IMR-90 (cell line): ENCODE data around the gene LONRF3. TPM values are rescaled to one million over a fixed set of nuclear protein-coding genes. Genes with fewer than 3 reads are reported as not detected.

Source experiments
- ATAC-seq: fragments of 200-7000 bp; cut with Tn5 transposase; 2 replicates; pipeline ENCODE4 v1.9.1; 2020; ENCODE audit warnings: low read depth, mild to moderate bottlenecking, moderate library complexity
- BruUV-seq: library from RNA; stranded (reverse); fragments of 400-500 nt; replicated peaks from 2 replicates; lab custom pipeline; 2021; lab: Mats Ljungman, UMichigan
- CTCF ChIA-PET: fragments of 300-600 bp; formaldehyde crosslinking; extraction: SDS; loops from one replicate; lab custom pipeline; 2021; ENCODE audit warnings: antibody characterized with exemption; lab: Yijun Ruan, JAX
- POLR2A ChIA-PET: fragments of 300-600 bp; sonication (Branson Sonifier 250); formaldehyde crosslinking; loops from one replicate; lab custom pipeline; 2022; ENCODE audit warnings: antibody characterized with exemption; ENCODE audit not compliant: unreplicated experiment; lab: Charles Lee
- DNase-seq: peaks from one replicate; pipeline ENCODE4 v3.0.0; 2013
- H2AFZ ChIP-seq: replicated peaks from 2 replicates; pipeline ENCODE3; 2013; ENCODE audit warnings: low read length, mild to moderate bottlenecking; ENCODE audit not compliant: poor library complexity
- H2AK5ac ChIP-seq: 2 replicates; pipeline ENCODE4 v1.6.1; 2013; ENCODE audit warnings: low read depth, low read length, inconsistent platforms
- H2AK9ac ChIP-seq: replicated peaks from 2 replicates; pipeline ENCODE3; 2013; ENCODE audit warnings: mild to moderate bottlenecking, low read depth, low read length, moderate library complexity; ENCODE audit not compliant: poor library complexity
- H2BK120ac ChIP-seq: 2 replicates; pipeline ENCODE4 v1.6.1; 2013; ENCODE audit warnings: low read depth, low read length, inconsistent platforms
- H2BK15ac ChIP-seq: 3 replicates; pipeline ENCODE4 v1.6.1; 2013; ENCODE audit warnings: low read depth, low read length, inconsistent platforms
- H2BK20ac ChIP-seq: 2 replicates; pipeline ENCODE4 v1.6.1; 2013; ENCODE audit warnings: low read depth, mild to moderate bottlenecking, inconsistent platforms, low read length, moderate library complexity
- H2BK5ac ChIP-seq: 2 replicates; pipeline ENCODE4 v1.6.1; 2013; ENCODE audit warnings: mild to moderate bottlenecking, low read depth, low read length, inconsistent platforms; ENCODE audit not compliant: poor library complexity, severe bottlenecking
- H3K14ac ChIP-seq: replicated peaks from 2 replicates; pipeline ENCODE4 v1.6.1; 2013; ENCODE audit warnings: low read depth, low read length, inconsistent platforms
- H3K18ac ChIP-seq: 2 replicates; pipeline ENCODE4 v1.6.1; 2013; ENCODE audit warnings: low read depth, low read length, control low read depth
- H3K23ac ChIP-seq: 2 replicates; pipeline ENCODE4 v1.6.1; 2013; ENCODE audit warnings: low read depth, low read length, inconsistent platforms
- H3K27ac ChIP-seq: 2 replicates; pipeline ENCODE4 v1.5.1; 2013; ENCODE audit warnings: mild to moderate bottlenecking, control low read depth, low read length; ENCODE audit not compliant: insufficient read depth
- H3K27me3 ChIP-seq: 2 replicates; pipeline ENCODE4 v1.6.1; 2013; ENCODE audit warnings: low read length; ENCODE audit not compliant: control insufficient read depth, insufficient read depth
- H3K36me3 ChIP-seq: 2 replicates; pipeline ENCODE4 v1.6.1; 2013; ENCODE audit warnings: low read length, mixed read lengths; ENCODE audit not compliant: control insufficient read depth, insufficient read depth
- H3K4ac ChIP-seq: 2 replicates; pipeline ENCODE4 v1.6.1; 2013; ENCODE audit warnings: low read depth, low read length, inconsistent platforms
- H3K4me1 ChIP-seq: 2 replicates; pipeline ENCODE4 v1.6.1; 2013; ENCODE audit warnings: low read length, mixed read lengths; ENCODE audit not compliant: control insufficient read depth, insufficient read depth
- H3K4me2 ChIP-seq: 2 replicates; pipeline ENCODE4 v1.6.1; 2013; ENCODE audit warnings: low read depth, mild to moderate bottlenecking, control low read depth, low read length, moderate library complexity
- H3K4me3 ChIP-seq: 2 replicates; pipeline ENCODE4 v1.5.1; 2013; ENCODE audit warnings: low read depth, mild to moderate bottlenecking, control low read depth, low read length, moderate library complexity; ENCODE audit not compliant: insufficient read depth
- H3K56ac ChIP-seq: 2 replicates; pipeline ENCODE4 v1.6.1; 2013; ENCODE audit warnings: low read length, inconsistent platforms; ENCODE audit not compliant: insufficient read depth; ENCODE audit errors: extremely low read depth
- H3K79me1 ChIP-seq, 2 experiments: 2 replicates each; pipeline ENCODE4 v1.6.1; 2013; ENCODE audit warnings: low read length in 2 of 2, inconsistent platforms in 1 of 2, low read depth in 1 of 2
- H3K9ac ChIP-seq: 2 replicates; pipeline ENCODE4 v1.6.1; 2013; ENCODE audit warnings: low read depth, low read length, control low read depth
- H3K9me1 ChIP-seq: 2 replicates; pipeline ENCODE4 v1.6.1; 2013; ENCODE audit warnings: low read length, inconsistent platforms; ENCODE audit not compliant: insufficient read depth
- H3K9me3 ChIP-seq: 2 replicates; pipeline ENCODE4 v1.6.1; 2013; ENCODE audit warnings: low read length; ENCODE audit not compliant: control insufficient read depth, insufficient read depth
- H4K20me1 ChIP-seq: 2 replicates; pipeline ENCODE4 v1.6.1; 2013; ENCODE audit warnings: low read length, inconsistent platforms; ENCODE audit not compliant: insufficient read depth
- H4K5ac ChIP-seq: 2 replicates; pipeline ENCODE4 v1.6.1; 2013; ENCODE audit warnings: mild to moderate bottlenecking, low read depth, low read length, control low read depth
- H4K8ac ChIP-seq, 2 experiments: 2 replicates each; pipeline ENCODE4 v1.6.1; 2013; ENCODE audit warnings: low read depth in 2 of 2, low read length in 2 of 2, control low read depth in 1 of 2, inconsistent platforms in 1 of 2
- H4K91ac ChIP-seq: 2 replicates; pipeline ENCODE4 v1.6.1; 2013; ENCODE audit warnings: low read depth, low read length, inconsistent platforms; ENCODE audit not compliant: insufficient read depth
- BHLHE40 ChIP-seq: fragments of 150-350 bp; IDR thresholded peaks from 2 replicates; pipeline ENCODE4 v1.6.1; 2016; ENCODE audit warnings: mild to moderate bottlenecking, low read depth, low read length
- CEBPB ChIP-seq: IDR thresholded peaks from 2 replicates; pipeline ENCODE4 v1.6.1; 2012; ENCODE audit warnings: low read depth, low read length, improper control_type of control experiment
- WGBS, 2 experiments: methylation state at CpG; one replicate each; pipeline versions ENCODE4 v1.1.5 to v1.1.7; 2013; ENCODE audit warnings: missing lambda C conversion rate in 2 of 2; ENCODE audit not compliant: insufficient read length in 1 of 2; ENCODE audit errors: extremely low coverage in 2 of 2; 5-methylcytosine and 5-hydroxymethylcytosine counted together
- dilution Hi-C: fragments of 300-500 bp; cut with HindIII; formaldehyde crosslinking; loops from one replicate; pipeline ENCODE4 v1.14.3; 2018; ENCODE audit warnings: low sequenced_read_pairs; ENCODE audit not compliant: unreplicated experiment
- in situ Hi-C: fragments of 300-500 bp; cut with MboI; formaldehyde crosslinking; loops from 3 replicates; pipeline ENCODE4 v1.14.3; 2019; ENCODE audit warnings: low sequenced_read_pairs, inconsistent platforms, mixed read lengths
- intact Hi-C: fragments of 100-400 bp; cut with micrococcal nuclease; formaldehyde crosslinking; loops from 2 replicates; pipeline ENCODE4 v1.10.0; 2022
- polyA plus RNA-seq, 3 experiments: library from polyadenylated mRNA; depleted of rRNA; stranded (reverse); fragments of >200 nt; gene quantifications; 2 replicates each; pipeline ENCODE4 v1.2.3, GENCODE V29; 2012; ENCODE audit warnings: low replicate concordance in 1 of 3
- total RNA-seq: library from RNA; depleted of rRNA; stranded (reverse); fragments of >200 nt; gene quantifications from 2 replicates; pipeline ENCODE4 v1.2.3, GENCODE V29; 2012
- TF ChIP-seq, protein P1 (sequence below): fragments of 150-350 bp; IDR thresholded peaks from 2 replicates; pipeline ENCODE4 v1.6.1; 2017; ENCODE audit warnings: mild to moderate bottlenecking, antibody characterized with exemption, low read length, low read depth

LONRF3 gene
- total and polyA plus RNA-seq, 2 of the 4 experiments (the other 2 are of a cell fraction), result not detected

DNA sequence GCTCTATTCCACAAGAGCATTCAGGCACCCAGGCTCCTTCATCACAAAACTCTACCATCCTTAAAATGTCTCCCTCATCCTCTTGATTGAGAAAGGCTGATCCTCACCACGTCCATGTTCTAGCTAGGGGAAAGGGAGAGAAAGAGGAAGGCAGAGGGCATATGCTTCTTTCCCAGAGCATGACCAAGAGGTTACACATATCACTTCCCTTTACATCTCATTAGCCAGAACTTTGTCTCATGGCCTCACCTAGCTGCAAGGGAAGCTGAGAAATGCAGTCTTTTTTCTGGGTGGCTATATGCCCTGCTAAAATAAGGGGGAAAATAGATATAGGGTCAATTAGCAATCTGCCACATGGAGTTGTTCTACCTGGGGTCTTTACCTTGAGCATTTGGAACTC is 42.7 kb downstream of the LONRF3 start:
- WGBS, 2 experiments, result no CpG with 5 or more reads among the region's 1 CpG
- no peaks in the 10 kb centered on the region for H3K79me1 ChIP-seq

More for the DNA sequence above, 42.7 kb downstream of the LONRF3 start:
- H3K27me3 ChIP-seq, result peaks cover 3% of the 10 kb centered on the region
- intact Hi-C loops, result no loop called here
- H3K18ac ChIP-seq, result no peak overlapping the region
- no peak overlapping the region for H2AK5ac ChIP-seq
- TF ChIP-seq CEBPB, result no peak
- TF ChIP-seq, protein P1, sequence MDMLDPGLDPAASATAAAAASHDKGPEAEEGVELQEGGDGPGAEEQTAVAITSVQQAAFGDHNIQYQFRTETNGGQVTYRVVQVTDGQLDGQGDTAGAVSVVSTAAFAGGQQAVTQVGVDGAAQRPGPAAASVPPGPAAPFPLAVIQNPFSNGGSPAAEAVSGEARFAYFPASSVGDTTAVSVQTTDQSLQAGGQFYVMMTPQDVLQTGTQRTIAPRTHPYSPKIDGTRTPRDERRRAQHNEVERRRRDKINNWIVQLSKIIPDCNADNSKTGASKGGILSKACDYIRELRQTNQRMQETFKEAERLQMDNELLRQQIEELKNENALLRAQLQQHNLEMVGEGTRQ, result no peak
- TF ChIP-seq BHLHE40, result no peak
- H2BK5ac ChIP-seq, result no peak overlapping the region
- no peak overlapping the region for H4K5ac ChIP-seq
- H3K9me3 ChIP-seq, result no peaks in the 10 kb centered on the region
- ChIA-PET POLR2A (no interaction called here), CTCF (no interaction called here)
- no peak overlapping the region for H3K23ac ChIP-seq
- no peak overlapping the region for H2BK20ac ChIP-seq
- no peaks in the 10 kb centered on the region for H3K4me1 ChIP-seq
- H3K14ac ChIP-seq, result no peak overlapping the region
- H3K27ac ChIP-seq, result no peak overlapping the region
- dilution Hi-C loops, result no loop called here
- H2BK120ac ChIP-seq, result no peak overlapping the region
- no peak overlapping the region for H4K91ac ChIP-seq
- no peak overlapping the region for H3K9ac ChIP-seq
- in situ Hi-C loops, result no loop called here
- H2AK9ac ChIP-seq, result no peak overlapping the region
- no peak overlapping the region for H3K4me2 ChIP-seq
- DNase-seq (no peak), ATAC-seq (no peak)
- no peak overlapping the region for H3K4me3 ChIP-seq
- H4K8ac ChIP-seq, result no peak overlapping the region
- H3K36me3 ChIP-seq, result no peaks in the 10 kb centered on the region
- H4K20me1 ChIP-seq, result no peaks in the 10 kb centered on the region
- no peak overlapping the region for H3K4ac ChIP-seq
- no peaks in the 10 kb centered on the region for H3K9me1 ChIP-seq
- H2BK15ac ChIP-seq, result no peak overlapping the region
- no peak overlapping the region for H3K56ac ChIP-seq
- BruUV-seq, result no TSS peak
- no peak overlapping the region for H2AFZ ChIP-seq
